IMR-90 (cell line): ENCODE results near the gene GCSAM. TPM values are rescaled to one million over a fixed set of nuclear protein-coding genes. Genes with fewer than 3 reads are reported as not detected.

Experiments
- ATAC-seq: fragments of 200-7000 bp; cut with Tn5 transposase; 2 replicates; pipeline ENCODE4 v1.9.1; 2020; ENCODE audit warnings: low read depth, mild to moderate bottlenecking, moderate library complexity
- BruUV-seq: library from RNA; stranded (reverse); fragments of 400-500 nt; replicated peaks from 2 replicates; lab custom pipeline; 2021; lab: Mats Ljungman, UMichigan
- CTCF ChIA-PET: fragments of 300-600 bp; formaldehyde crosslinking; extraction: SDS; loops from one replicate; lab custom pipeline; 2021; ENCODE audit warnings: antibody characterized with exemption; lab: Yijun Ruan, JAX
- POLR2A ChIA-PET: fragments of 300-600 bp; sonication (Branson Sonifier 250); formaldehyde crosslinking; loops from one replicate; lab custom pipeline; 2022; ENCODE audit warnings: antibody characterized with exemption; ENCODE audit not compliant: unreplicated experiment; lab: Charles Lee
- DNase-seq: peaks from one replicate; pipeline ENCODE4 v3.0.0; 2013
- H2AFZ ChIP-seq: replicated peaks from 2 replicates; pipeline ENCODE3; 2013; ENCODE audit warnings: low read length, mild to moderate bottlenecking; ENCODE audit not compliant: poor library complexity
- H2AK5ac ChIP-seq: 2 replicates; pipeline ENCODE4 v1.6.1; 2013; ENCODE audit warnings: low read depth, low read length, inconsistent platforms
- H2AK9ac ChIP-seq: replicated peaks from 2 replicates; pipeline ENCODE3; 2013; ENCODE audit warnings: mild to moderate bottlenecking, low read depth, low read length, moderate library complexity; ENCODE audit not compliant: poor library complexity
- H2BK120ac ChIP-seq: 2 replicates; pipeline ENCODE4 v1.6.1; 2013; ENCODE audit warnings: low read depth, low read length, inconsistent platforms
- H2BK15ac ChIP-seq: 3 replicates; pipeline ENCODE4 v1.6.1; 2013; ENCODE audit warnings: low read depth, low read length, inconsistent platforms
- H2BK20ac ChIP-seq: 2 replicates; pipeline ENCODE4 v1.6.1; 2013; ENCODE audit warnings: low read depth, mild to moderate bottlenecking, inconsistent platforms, low read length, moderate library complexity
- H2BK5ac ChIP-seq: 2 replicates; pipeline ENCODE4 v1.6.1; 2013; ENCODE audit warnings: mild to moderate bottlenecking, low read depth, low read length, inconsistent platforms; ENCODE audit not compliant: poor library complexity, severe bottlenecking
- H3K14ac ChIP-seq: replicated peaks from 2 replicates; pipeline ENCODE4 v1.6.1; 2013; ENCODE audit warnings: low read depth, low read length, inconsistent platforms
- H3K18ac ChIP-seq: 2 replicates; pipeline ENCODE4 v1.6.1; 2013; ENCODE audit warnings: low read depth, low read length, control low read depth
- H3K23ac ChIP-seq: 2 replicates; pipeline ENCODE4 v1.6.1; 2013; ENCODE audit warnings: low read depth, low read length, inconsistent platforms
- H3K27ac ChIP-seq: 2 replicates; pipeline ENCODE4 v1.5.1; 2013; ENCODE audit warnings: mild to moderate bottlenecking, control low read depth, low read length; ENCODE audit not compliant: insufficient read depth
- H3K27me3 ChIP-seq: 2 replicates; pipeline ENCODE4 v1.6.1; 2013; ENCODE audit warnings: low read length; ENCODE audit not compliant: control insufficient read depth, insufficient read depth
- H3K36me3 ChIP-seq: 2 replicates; pipeline ENCODE4 v1.6.1; 2013; ENCODE audit warnings: low read length, mixed read lengths; ENCODE audit not compliant: control insufficient read depth, insufficient read depth
- H3K4ac ChIP-seq: 2 replicates; pipeline ENCODE4 v1.6.1; 2013; ENCODE audit warnings: low read depth, low read length, inconsistent platforms
- H3K4me1 ChIP-seq: 2 replicates; pipeline ENCODE4 v1.6.1; 2013; ENCODE audit warnings: low read length, mixed read lengths; ENCODE audit not compliant: control insufficient read depth, insufficient read depth
- H3K4me2 ChIP-seq: 2 replicates; pipeline ENCODE4 v1.6.1; 2013; ENCODE audit warnings: low read depth, mild to moderate bottlenecking, control low read depth, low read length, moderate library complexity
- H3K4me3 ChIP-seq: 2 replicates; pipeline ENCODE4 v1.5.1; 2013; ENCODE audit warnings: low read depth, mild to moderate bottlenecking, control low read depth, low read length, moderate library complexity; ENCODE audit not compliant: insufficient read depth
- H3K56ac ChIP-seq: 2 replicates; pipeline ENCODE4 v1.6.1; 2013; ENCODE audit warnings: low read length, inconsistent platforms; ENCODE audit not compliant: insufficient read depth; ENCODE audit errors: extremely low read depth
- H3K79me1 ChIP-seq, 2 experiments: 2 replicates each; pipeline ENCODE4 v1.6.1; 2013; ENCODE audit warnings: low read length in 2 of 2, inconsistent platforms in 1 of 2, low read depth in 1 of 2
- H3K9ac ChIP-seq: 2 replicates; pipeline ENCODE4 v1.6.1; 2013; ENCODE audit warnings: low read depth, low read length, control low read depth
- H3K9me1 ChIP-seq: 2 replicates; pipeline ENCODE4 v1.6.1; 2013; ENCODE audit warnings: low read length, inconsistent platforms; ENCODE audit not compliant: insufficient read depth
- H3K9me3 ChIP-seq: 2 replicates; pipeline ENCODE4 v1.6.1; 2013; ENCODE audit warnings: low read length; ENCODE audit not compliant: control insufficient read depth, insufficient read depth
- H4K20me1 ChIP-seq: 2 replicates; pipeline ENCODE4 v1.6.1; 2013; ENCODE audit warnings: low read length, inconsistent platforms; ENCODE audit not compliant: insufficient read depth
- H4K5ac ChIP-seq: 2 replicates; pipeline ENCODE4 v1.6.1; 2013; ENCODE audit warnings: mild to moderate bottlenecking, low read depth, low read length, control low read depth
- H4K8ac ChIP-seq, 2 experiments: 2 replicates each; pipeline ENCODE4 v1.6.1; 2013; ENCODE audit warnings: low read depth in 2 of 2, low read length in 2 of 2, control low read depth in 1 of 2, inconsistent platforms in 1 of 2
- H4K91ac ChIP-seq: 2 replicates; pipeline ENCODE4 v1.6.1; 2013; ENCODE audit warnings: low read depth, low read length, inconsistent platforms; ENCODE audit not compliant: insufficient read depth
- BHLHE40 ChIP-seq: fragments of 150-350 bp; IDR thresholded peaks from 2 replicates; pipeline ENCODE4 v1.6.1; 2016; ENCODE audit warnings: mild to moderate bottlenecking, low read depth, low read length
- CEBPB ChIP-seq: IDR thresholded peaks from 2 replicates; pipeline ENCODE4 v1.6.1; 2012; ENCODE audit warnings: low read depth, low read length, improper control_type of control experiment
- CHD1 ChIP-seq: IDR thresholded peaks from 2 replicates; pipeline ENCODE4 v1.6.1; 2012; ENCODE audit warnings: low read depth, low read length, improper control_type of control experiment
- CTCF ChIP-seq: conservative IDR thresholded peaks from 2 replicates; pipeline ENCODE4 v1.5.1; 2012; ENCODE audit warnings: mild to moderate bottlenecking, low read depth, low read length, improper control_type of control experiment
- ELK1 ChIP-seq: fragments of 150-350 bp; IDR thresholded peaks from 2 replicates; pipeline ENCODE4 v1.6.1; 2016; ENCODE audit warnings: low read depth, mild to moderate bottlenecking, low read length, moderate library complexity, borderline replicate concordance
- FOS ChIP-seq: fragments of 150-350 bp; IDR thresholded peaks from 2 replicates; pipeline ENCODE4 v1.6.1; 2016; ENCODE audit warnings: low read depth, low read length
- MAFK ChIP-seq: IDR thresholded peaks from 2 replicates; pipeline ENCODE4 v1.6.1; 2012; ENCODE audit warnings: low read depth, low read length, improper control_type of control experiment
- MAZ ChIP-seq: IDR thresholded peaks from 2 replicates; pipeline ENCODE4 v1.6.1; 2012; ENCODE audit warnings: low read depth, mild to moderate bottlenecking, low read length, improper control_type of control experiment, moderate library complexity, borderline replicate concordance
- POLR2A ChIP-seq: IDR thresholded peaks from 2 replicates; pipeline ENCODE4 v1.6.1; 2012; ENCODE audit warnings: mild to moderate bottlenecking, low read depth, low read length
- RAD21 ChIP-seq: IDR thresholded peaks from 2 replicates; pipeline ENCODE4 v1.6.1; 2012; ENCODE audit warnings: low read length, improper control_type of control experiment
- RFX5 ChIP-seq: IDR thresholded peaks from 2 replicates; pipeline ENCODE4 v1.8.0; 2012; ENCODE audit warnings: low read depth, mild to moderate bottlenecking, low read length, moderate library complexity
- SMC3 ChIP-seq: fragments of 150-350 bp; IDR thresholded peaks from 2 replicates; pipeline ENCODE4 v1.6.1; 2016; ENCODE audit warnings: low read depth, mild to moderate bottlenecking, antibody characterized with exemption, low read length, moderate library complexity
- USF2 ChIP-seq: fragments of 150-350 bp; IDR thresholded peaks from 2 replicates; pipeline ENCODE4 v1.6.1; 2017; ENCODE audit warnings: mild to moderate bottlenecking, antibody characterized with exemption, low read length, low read depth
- WGBS, 2 experiments: methylation state at CpG; one replicate each; pipeline versions ENCODE4 v1.1.5 to v1.1.7; 2013; ENCODE audit warnings: missing lambda C conversion rate in 2 of 2; ENCODE audit not compliant: insufficient read length in 1 of 2; ENCODE audit errors: extremely low coverage in 2 of 2; 5-methylcytosine and 5-hydroxymethylcytosine counted together
- dilution Hi-C: fragments of 300-500 bp; cut with HindIII; formaldehyde crosslinking; loops from one replicate; pipeline ENCODE4 v1.14.3; 2018; ENCODE audit warnings: low sequenced_read_pairs; ENCODE audit not compliant: unreplicated experiment
- in situ Hi-C: fragments of 300-500 bp; cut with MboI; formaldehyde crosslinking; loops from 3 replicates; pipeline ENCODE4 v1.14.3; 2019; ENCODE audit warnings: low sequenced_read_pairs, inconsistent platforms, mixed read lengths
- intact Hi-C: fragments of 100-400 bp; cut with micrococcal nuclease; formaldehyde crosslinking; loops from 2 replicates; pipeline ENCODE4 v1.10.0; 2022
- polyA plus RNA-seq, 3 experiments: library from polyadenylated mRNA; depleted of rRNA; stranded (reverse); fragments of >200 nt; gene quantifications; 2 replicates each; pipeline ENCODE4 v1.2.3, GENCODE V29; 2012; ENCODE audit warnings: low replicate concordance in 1 of 3
- total RNA-seq: library from RNA; depleted of rRNA; stranded (reverse); fragments of >200 nt; gene quantifications from 2 replicates; pipeline ENCODE4 v1.2.3, GENCODE V29; 2012

Gene GCSAM
- total and polyA plus RNA-seq, 2 of the 4 experiments (the other 2 are of a cell fraction): not detected

GRCh38 chr3:112121577-112122547 lies 11.2 kb downstream of the GCSAM start:
- H3K9me1 ChIP-seq: no peaks in the 10 kb centered on the region; the same call in 1 of the 2 replicates
- no peak overlapping the region for H2BK20ac ChIP-seq
- H3K23ac ChIP-seq: no peak overlapping the region
- H4K5ac ChIP-seq: no peak overlapping the region
- H3K4me1 ChIP-seq: peaks cover 2% of the 10 kb centered on the region; the same call in 1 of the 2 replicates
- H3K9ac ChIP-seq: no peak overlapping the region
- H2BK120ac ChIP-seq: no peak overlapping the region
- no peak overlapping the region for H3K4ac ChIP-seq
- H3K79me1 ChIP-seq: peaks cover 0 to 1% of the 10 kb centered on the region in 2 experiments; a peak in 2 of 4 replicates
- H2AFZ ChIP-seq: no peak overlapping the region
- DNase-seq: no peak
- no peak overlapping the region for H4K8ac ChIP-seq
- H2AK5ac ChIP-seq: no peak overlapping the region
- H2AK9ac ChIP-seq: no peak overlapping the region
- dilution Hi-C loops: no loop called here
- H3K9me3 ChIP-seq: no peaks in the 10 kb centered on the region
- ChIA-PET POLR2A (no interaction called here), CTCF (interaction anchor here (0.9 kb wide), 1 partner anchor 10 kb away, joined by 5 read pairs; no protein-coding TSS in a partner anchor)
- intact Hi-C loops: no loop called here
- no peak for ATAC-seq
- no peak overlapping the region for H2BK5ac ChIP-seq
- H3K27ac ChIP-seq: no peak overlapping the region
- H3K14ac ChIP-seq: no peak overlapping the region
- H3K18ac ChIP-seq: no peak overlapping the region
- H3K4me2 ChIP-seq: no peak overlapping the region
- H2BK15ac ChIP-seq: no peak overlapping the region
- BruUV-seq: no TSS peak
- no peak overlapping the region for H3K4me3 ChIP-seq
- H3K27me3 ChIP-seq: no peaks in the 10 kb centered on the region
- H3K36me3 ChIP-seq: peaks cover 5% of the 10 kb centered on the region
- no peak for TF ChIP-seq MAZ
- no peak for TF ChIP-seq RAD21
- no peak for TF ChIP-seq CHD1
- no peak for TF ChIP-seq CTCF
- TF ChIP-seq SMC3: no peak
- TF ChIP-seq MAFK: no peak
- TF ChIP-seq POLR2A: no peak
- TF ChIP-seq FOS: no peak
- TF ChIP-seq USF2: no peak
- TF ChIP-seq CEBPB: no peak
- no peak for TF ChIP-seq RFX5
- TF ChIP-seq BHLHE40: no peak
- TF ChIP-seq ELK1: no peak
- H3K56ac ChIP-seq: no peak overlapping the region
- in situ Hi-C loops: no loop called here
- H4K91ac ChIP-seq: no peak overlapping the region
- H4K20me1 ChIP-seq: no peaks in the 10 kb centered on the region
- WGBS, 2 experiments: no CpG with 5 or more reads among the region's 2 CpGs
